IPS-15b (cell line): ENCODE measurements around the gene CEP72.
"Not testable (repeated sequence)": the region's sequence is repeated elsewhere in the genome, so short reads cannot be mapped to it uniquely, and the experiment has no call there.

ENCODE experiments used
- H3K27me3 ChIP-seq: one replicate; pipeline ENCODE4 v1.6.1; 2013; ENCODE audit warnings: low read length; ENCODE audit not compliant: control insufficient read depth, insufficient read depth
- H3K36me3 ChIP-seq: one replicate; pipeline ENCODE4 v1.6.1; 2013; ENCODE audit warnings: low read length; ENCODE audit not compliant: control insufficient read depth, insufficient read depth
- H3K4me1 ChIP-seq: one replicate; pipeline ENCODE4 v1.6.1; 2013; ENCODE audit warnings: mild to moderate bottlenecking, low read length; ENCODE audit not compliant: control insufficient read depth, insufficient read depth
- H3K4me3 ChIP-seq: one replicate; pipeline ENCODE4 v1.5.1; 2013; ENCODE audit warnings: low read depth, low read length
- H3K9ac ChIP-seq: one replicate; pipeline ENCODE4 v1.6.1; 2013; ENCODE audit warnings: low read depth, mild to moderate bottlenecking, low read length
- H3K9me3 ChIP-seq: one replicate; pipeline ENCODE4 v1.6.1; 2013; ENCODE audit warnings: mild to moderate bottlenecking, low read length; ENCODE audit not compliant: control insufficient read depth, insufficient read depth

Gene CEP72

GRCh38 chr5:572398-573019 lies 39.6 kb upstream of the CEP72 start:
- H3K9me3 ChIP-seq = no peaks in the 10 kb centered on the region
- H3K9ac ChIP-seq = no peak overlapping the region

GRCh38 chr5:573206-573605 lies 38.9 kb upstream of the CEP72 start:
- Histone ChIP-seq H3K9ac (no peak overlapping the region), H3K4me3 (no peak overlapping the region), H3K36me3 (no peaks in the 10 kb centered on the region), H3K27me3 (peaks cover 12% of the 10 kb centered on the region), H3K9me3 (no peaks in the 10 kb centered on the region), H3K4me1 (no peaks in the 10 kb centered on the region)

More at GRCh38 chr5:572398-573019, 39.6 kb upstream of the CEP72 start:
- Histone ChIP-seq H3K4me1 (no peaks in the 10 kb centered on the region), H3K27me3 (peaks cover 7% of the 10 kb centered on the region), H3K4me3 (no peak overlapping the region), H3K36me3 (no peaks in the 10 kb centered on the region)

GRCh38 chr5:573976-574375 lies 38.2 kb upstream of the CEP72 start:
- no peak overlapping the region for H3K9ac ChIP-seq
- no peaks in the 10 kb centered on the region for H3K36me3 ChIP-seq
- no peaks in the 10 kb centered on the region for H3K4me1 ChIP-seq
- no peaks in the 10 kb centered on the region for H3K9me3 ChIP-seq
- H3K4me3 ChIP-seq = no peak overlapping the region
- peaks cover 20% of the 10 kb centered on the region for H3K27me3 ChIP-seq

- H3K27me3 ChIP-seq = peaks cover 25% of the 10 kb centered on the region
- peaks cover 2% of the 10 kb centered on the region for H3K4me1 ChIP-seq
- H3K9me3 ChIP-seq = no peaks in the 10 kb centered on the region
- H3K36me3 ChIP-seq = no peaks in the 10 kb centered on the region
- no peak overlapping the region for H3K4me3 ChIP-seq
- H3K9ac ChIP-seq = no peak overlapping the region
Observed at GRCh38 chr5:574906-575305, 37.2 kb upstream of the CEP72 start.

GRCh38 chr5:575636-576035 lies 36.5 kb upstream of the CEP72 start:
- Histone ChIP-seq H3K36me3 (no peaks in the 10 kb centered on the region), H3K27me3 (peaks cover 25% of the 10 kb centered on the region), H3K9ac (no peak overlapping the region), H3K4me3 (no peak overlapping the region), H3K9me3 (no peaks in the 10 kb centered on the region), H3K4me1 (peaks cover 2% of the 10 kb centered on the region)

- peaks cover 37% of the 10 kb centered on the region for H3K27me3 ChIP-seq
- H3K36me3 ChIP-seq, H3K4me1 ChIP-seq, H3K9me3 ChIP-seq, H3K9ac ChIP-seq, H3K4me3 ChIP-seq: not testable (repeated sequence)
Observed at GRCh38 chr5:577214-577613, 34.9 kb upstream of the CEP72 start.

- Histone ChIP-seq H3K27me3 (peaks cover 40% of the 10 kb centered on the region), H3K36me3 (no peaks in the 10 kb centered on the region), H3K4me3 (no peak overlapping the region), H3K4me1 (peaks cover 2% of the 10 kb centered on the region), H3K9ac (no peak overlapping the region), H3K9me3 (no peaks in the 10 kb centered on the region)
Observed at GRCh38 chr5:577800-578199, 34.3 kb upstream of the CEP72 start.

- Histone ChIP-seq H3K4me3 (no peak overlapping the region), H3K9ac (no peak overlapping the region), H3K27me3 (peaks cover 40% of the 10 kb centered on the region), H3K4me1 (peaks cover 2% of the 10 kb centered on the region), H3K9me3 (no peaks in the 10 kb centered on the region), H3K36me3 (no peaks in the 10 kb centered on the region)
Observed at GRCh38 chr5:579211-579610, 32.9 kb upstream of the CEP72 start.

- peaks cover 2% of the 10 kb centered on the region for H3K4me1 ChIP-seq
- H3K4me3 ChIP-seq = no peak overlapping the region
- no peaks in the 10 kb centered on the region for H3K36me3 ChIP-seq
- H3K9me3 ChIP-seq = no peaks in the 10 kb centered on the region
- H3K27me3 ChIP-seq = peaks cover 40% of the 10 kb centered on the region
- H3K9ac ChIP-seq = no peak overlapping the region
Observed at GRCh38 chr5:579746-580366, 32.3 kb upstream of the CEP72 start.

GRCh38 chr5:580436-580835 lies 31.7 kb upstream of the CEP72 start:
- no peak overlapping the region for H3K4me3 ChIP-seq
- H3K4me1 ChIP-seq = peaks cover 2% of the 10 kb centered on the region
- peaks cover 40% of the 10 kb centered on the region for H3K27me3 ChIP-seq
- no peaks in the 10 kb centered on the region for H3K36me3 ChIP-seq
- no peak overlapping the region for H3K9ac ChIP-seq
- no peaks in the 10 kb centered on the region for H3K9me3 ChIP-seq

- H3K36me3 ChIP-seq = no peaks in the 10 kb centered on the region
- peaks cover 4% of the 10 kb centered on the region for H3K4me1 ChIP-seq
- no peak overlapping the region for H3K9ac ChIP-seq
- H3K9me3 ChIP-seq = no peaks in the 10 kb centered on the region
- no peak overlapping the region for H3K4me3 ChIP-seq
- peaks cover 38% of the 10 kb centered on the region for H3K27me3 ChIP-seq
Observed at GRCh38 chr5:581266-581665, 30.9 kb upstream of the CEP72 start.

- H3K9ac ChIP-seq = no peak overlapping the region
- peaks cover 36% of the 10 kb centered on the region for H3K27me3 ChIP-seq
- H3K4me3 ChIP-seq = no peak overlapping the region
- H3K9me3 ChIP-seq = no peaks in the 10 kb centered on the region
- H3K4me1 ChIP-seq = peaks cover 5% of the 10 kb centered on the region
- H3K36me3 ChIP-seq = no peaks in the 10 kb centered on the region
Observed at GRCh38 chr5:581941-582340, 30.2 kb upstream of the CEP72 start.
